ENCODE data around the gene SOX9.
"Not testable (repeated sequence)": the region's sequence is repeated elsewhere in the genome, so short reads cannot be mapped to it uniquely, and the experiment has no call there.

Gene SOX9

GRCh38 chr17:72126575-72127486 lies 6.0 kb downstream of the SOX9 start:
- no peak for DNase-seq

DNA sequence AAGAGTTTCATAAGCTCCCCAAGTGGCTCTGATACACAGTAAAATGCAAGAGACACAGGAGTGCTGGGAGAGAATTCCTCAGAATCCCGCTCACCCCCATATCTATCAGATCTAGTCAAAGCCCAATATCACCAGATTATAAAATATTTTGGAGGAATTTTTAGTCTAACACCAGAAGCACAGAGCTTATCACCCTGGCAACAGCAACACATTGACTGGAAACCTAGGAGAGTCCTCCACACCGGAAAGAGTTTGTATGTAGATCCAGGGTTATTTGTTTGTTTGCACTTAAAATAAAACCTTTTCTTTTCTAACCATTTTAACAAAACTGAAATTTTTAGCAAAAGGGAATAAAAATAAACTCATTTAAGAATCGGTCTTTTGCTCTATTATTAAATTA lies 7.2 kb downstream of the SOX9 start:
- DNase-seq: no peak

DNA sequence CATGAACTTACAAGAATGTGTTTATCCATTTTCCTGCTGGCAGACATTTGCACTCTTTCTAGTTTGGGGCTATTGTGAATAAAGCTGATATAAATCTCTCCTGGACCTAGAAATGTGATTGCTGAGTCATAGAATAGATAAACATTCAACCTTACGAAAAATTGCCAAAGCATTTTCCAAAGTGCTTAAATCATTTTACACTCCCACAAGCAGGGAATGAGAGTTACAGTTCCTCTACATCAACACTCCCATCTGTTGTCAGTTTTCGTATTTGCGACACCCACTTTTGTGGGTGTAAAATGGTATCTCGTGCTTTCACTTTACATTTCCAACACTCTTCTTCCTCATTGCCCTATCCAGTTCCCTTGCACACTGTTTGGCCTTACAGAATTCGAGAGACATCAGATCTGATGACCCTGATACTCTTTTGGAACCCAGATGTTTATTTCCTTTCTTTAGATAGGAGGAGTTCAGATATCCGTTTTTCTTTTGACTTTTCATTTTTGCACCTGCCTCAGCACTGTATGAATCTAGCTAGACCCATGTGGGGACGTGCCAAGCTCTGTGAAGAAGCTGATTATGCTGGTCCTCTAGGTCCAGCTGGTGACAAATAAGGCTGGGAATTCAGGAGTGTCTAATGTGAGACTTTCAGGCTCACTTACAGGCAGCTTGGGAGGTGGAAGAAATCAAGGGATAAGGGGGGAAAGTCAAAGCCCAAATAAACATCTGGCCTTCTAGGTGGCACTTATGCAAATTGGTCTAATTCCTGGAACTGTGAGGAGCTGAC lies 14.0 kb downstream of the SOX9 start:
- no peak for DNase-seq

GRCh38 chr17:72135546-72136325 lies 14.9 kb downstream of the SOX9 start:
- no peak for DNase-seq

- DNase-seq: no peak
These were observed 15.9 kb downstream of the SOX9 start for GRCh38 chr17:72136692-72137091.

DNA sequence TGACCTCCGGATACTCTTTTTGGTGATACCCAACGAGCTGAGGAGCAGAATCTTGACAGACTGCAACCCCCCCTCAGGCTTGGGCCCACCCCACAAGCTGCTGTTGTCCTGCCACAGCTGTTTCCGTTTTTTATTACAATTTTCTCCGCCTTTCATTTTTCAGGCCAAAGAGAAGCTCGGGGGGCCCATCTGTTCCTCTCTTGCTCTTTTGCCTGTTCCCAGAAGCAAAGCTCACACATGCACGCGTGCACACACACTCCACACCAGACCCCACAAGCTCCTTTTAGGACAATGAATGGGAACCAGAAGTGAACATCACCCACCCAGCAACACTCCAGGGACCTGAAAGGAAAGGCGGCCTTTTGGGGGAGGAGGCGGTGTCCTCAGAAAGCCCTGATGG lies 16.3 kb downstream of the SOX9 start:
- no peak for DNase-seq

DNA sequence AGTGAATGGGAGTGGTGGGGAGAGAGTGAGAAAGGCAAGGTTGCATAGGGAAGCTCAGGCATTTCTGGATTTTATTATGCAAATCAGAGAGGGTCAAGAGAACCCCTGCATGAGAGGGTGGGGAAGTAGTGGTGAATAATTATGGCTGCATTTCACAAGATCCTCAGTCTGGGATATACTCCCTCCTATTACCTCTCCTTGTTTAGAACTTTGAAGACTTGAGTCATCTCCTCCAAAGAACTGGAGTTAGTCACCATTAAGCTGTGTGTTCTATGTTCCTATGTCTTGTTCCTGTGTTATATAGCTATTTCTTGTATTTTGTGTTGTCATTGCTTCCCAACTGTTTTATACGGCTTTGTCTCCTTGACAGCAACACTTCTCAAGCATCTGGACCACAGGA lies 18.4 kb downstream of the SOX9 start:
- no peak for DNase-seq

- DNase-seq: no peak
These were observed 20.5 kb downstream of the SOX9 start for GRCh38 chr17:72141336-72141735.

- not testable (repeated sequence) for DNase-seq
These were observed 21.3 kb downstream of the SOX9 start for GRCh38 chr17:72142097-72142496.

GRCh38 chr17:72142614-72143013 lies 21.8 kb downstream of the SOX9 start:
- no peak for DNase-seq

GRCh38 chr17:72143245-72143644 lies 22.4 kb downstream of the SOX9 start:
- no peak for DNase-seq

- DNase-seq: no peak
These were observed 23.3 kb downstream of the SOX9 start for GRCh38 chr17:72144101-72144500.

DNA sequence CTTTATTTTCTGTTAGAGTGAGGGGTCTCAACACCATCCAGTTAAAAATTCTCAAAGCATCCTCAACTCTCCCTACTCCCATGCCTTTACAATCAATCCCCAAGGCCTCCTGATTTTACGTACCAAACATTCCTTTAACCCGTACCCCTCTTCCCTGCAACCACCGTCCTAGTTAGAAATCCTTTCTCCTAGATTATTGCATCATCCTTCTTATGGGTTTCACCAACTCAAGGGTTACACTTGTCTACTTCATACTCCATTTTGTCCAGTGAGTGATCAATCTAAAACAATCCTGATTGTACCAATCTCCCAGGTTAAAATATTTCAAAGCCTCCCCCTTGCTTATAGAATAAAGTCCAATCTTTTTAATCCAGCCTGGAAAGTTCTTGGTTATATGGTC lies 24.7 kb downstream of the SOX9 start:
- no peak for DNase-seq

DNA sequence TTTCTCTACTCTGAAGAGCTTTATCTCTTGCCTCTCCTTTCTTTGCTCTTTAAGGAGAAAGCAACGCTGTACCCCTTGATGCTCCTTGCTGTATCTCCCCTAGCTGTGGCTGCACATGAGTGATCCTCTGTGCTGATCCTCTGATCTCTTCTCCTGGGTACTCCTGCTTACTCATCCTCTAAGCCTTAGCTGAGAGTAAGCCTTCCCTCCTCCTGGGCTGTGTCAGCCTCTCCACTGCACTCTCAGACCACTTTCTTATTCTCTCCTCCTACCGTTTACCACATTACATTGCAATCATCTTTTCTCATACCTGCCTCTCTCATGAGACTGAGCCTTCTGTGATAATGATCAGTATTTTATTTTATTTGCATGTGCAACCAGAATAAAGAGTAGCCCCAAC lies 25.1 kb downstream of the SOX9 start:
- no peak for DNase-seq

DNA sequence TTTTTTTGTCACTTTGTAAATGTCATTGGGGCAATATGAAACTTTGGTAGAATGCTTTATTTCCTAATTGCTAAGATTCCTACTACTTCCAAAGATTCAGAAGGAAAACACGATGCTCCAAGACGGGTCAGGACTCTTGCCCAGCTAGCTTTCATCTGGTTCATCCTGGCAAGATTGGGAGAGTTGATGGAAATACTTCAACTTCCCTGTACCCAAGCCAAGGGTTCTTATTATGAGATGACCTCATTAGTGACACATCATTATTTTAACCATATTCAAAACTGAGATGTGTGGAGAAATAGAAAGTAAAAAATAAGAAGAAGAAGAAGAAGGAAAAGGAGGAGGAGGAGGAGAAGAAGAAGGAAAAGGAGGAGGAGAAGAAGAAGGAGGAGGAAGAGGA lies 25.6 kb downstream of the SOX9 start:
- no peak for DNase-seq

GRCh38 chr17:72150632-72151460 lies 30.0 kb downstream of the SOX9 start:
- no peak for DNase-seq

GRCh38 chr17:72151565-72152386 lies 31.0 kb downstream of the SOX9 start:
- DNase-seq: no peak

DNA sequence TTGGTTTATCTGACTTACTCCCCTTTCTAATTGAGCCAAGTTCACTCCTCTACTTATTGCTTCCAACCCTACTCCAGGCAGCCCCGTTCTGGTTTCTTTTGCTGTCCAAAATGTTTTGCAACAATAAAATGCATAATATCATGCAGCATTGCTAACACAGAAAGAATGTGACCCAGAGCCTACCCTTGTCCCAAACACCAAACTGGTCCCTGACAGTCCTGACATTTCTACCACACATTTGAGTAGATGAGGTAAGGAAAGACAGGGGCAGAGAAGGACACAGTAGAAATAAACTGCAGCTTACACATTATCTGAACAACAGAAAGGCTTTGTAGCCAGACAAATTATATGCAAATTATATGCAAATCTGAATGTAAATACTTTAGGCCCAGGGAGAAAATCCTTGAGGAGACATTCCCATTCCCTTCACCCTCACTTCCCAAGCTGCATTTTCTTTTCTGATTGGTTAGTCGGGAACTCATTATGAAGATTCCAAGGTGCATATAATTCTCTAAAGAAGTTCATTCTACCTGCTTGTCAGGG lies 31.6 kb downstream of the SOX9 start:
- no peak for DNase-seq

DNA sequence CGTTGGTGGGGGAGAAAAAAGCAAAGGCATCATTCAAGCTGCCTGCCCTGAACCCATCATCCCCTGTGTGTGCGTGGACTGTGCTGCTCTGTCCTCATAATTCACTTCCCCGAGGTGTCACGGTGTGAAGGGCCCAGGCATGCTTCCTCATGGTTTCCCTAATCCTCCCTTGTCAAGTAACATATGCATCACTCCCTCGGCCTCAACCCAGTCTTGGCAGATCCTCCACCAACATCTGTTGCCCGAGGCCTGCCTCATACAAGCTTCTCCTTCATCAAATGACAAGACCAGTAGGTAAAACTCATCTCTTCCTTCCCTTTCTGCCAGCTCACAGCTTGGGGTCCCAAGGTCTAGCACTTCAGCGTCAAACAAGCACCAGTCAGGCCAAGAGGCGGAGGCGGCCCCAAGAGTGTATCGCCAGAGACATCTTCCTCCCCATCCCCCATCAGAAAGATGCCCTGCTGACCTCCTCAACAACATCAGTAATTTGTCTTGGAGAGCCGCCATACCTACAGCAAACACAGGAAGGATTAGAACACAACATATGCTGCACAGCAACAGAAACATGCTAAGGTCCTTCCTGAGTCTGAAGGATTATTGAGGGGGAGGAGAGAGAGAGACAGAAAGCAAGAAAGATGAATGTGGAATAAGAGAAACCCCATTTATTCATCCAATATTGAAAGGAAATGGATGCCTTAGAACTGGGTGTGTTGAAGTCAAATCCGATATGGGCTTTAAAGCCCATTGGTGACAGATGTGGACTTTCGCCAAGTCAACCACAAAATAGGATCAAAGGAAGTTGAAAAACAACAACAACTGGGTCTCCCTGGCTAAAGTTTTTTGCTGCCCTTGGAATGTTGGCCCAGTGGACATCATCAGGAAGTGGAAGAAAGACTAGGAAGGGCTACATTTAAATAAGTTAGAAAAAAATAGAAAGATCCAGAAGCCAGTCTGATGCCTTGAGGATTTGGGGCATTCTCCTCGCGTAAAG lies 38.4 kb downstream of the SOX9 start:
- no peak for DNase-seq

- no peak for DNase-seq
These were observed 41.7 kb downstream of the SOX9 start for GRCh38 chr17:72162569-72162968.

All from suppressor macrophage treated with lipopolysaccharide for 4 hours (primary cell).